H9 (cell line): Measurements from ENCODE around the gene FN1. TPM values are rescaled to one million over a fixed set of nuclear protein-coding genes. Genes with fewer than 3 reads are reported as not detected.

ENCODE experiments used
- DNase-seq: peaks from one replicate; pipeline ENCODE4 v3.0.0-alpha.2; 2017
- H2AFZ ChIP-seq: one replicate; pipeline ENCODE4 v1.6.1; 2013; ENCODE audit warnings: mild to moderate bottlenecking, low read length, control low read depth, moderate library complexity
- H2AK5ac ChIP-seq: 2 replicates; pipeline ENCODE4 v1.6.1; 2013; ENCODE audit warnings: low read length, control low read depth, mixed read lengths; ENCODE audit not compliant: insufficient read length
- H2BK120ac ChIP-seq: one replicate; pipeline ENCODE4 v1.6.1; 2013; ENCODE audit warnings: low read depth, mild to moderate bottlenecking, low read length, control low read depth, inconsistent platforms; ENCODE audit not compliant: poor library complexity, severe bottlenecking
- H2BK12ac ChIP-seq: 2 replicates; pipeline ENCODE4 v1.6.1; 2013; ENCODE audit warnings: low read length, control low read depth, mixed read lengths, low read depth; ENCODE audit not compliant: insufficient read length
- H2BK15ac ChIP-seq: 2 replicates; pipeline ENCODE4 v1.6.1; 2013; ENCODE audit warnings: low read depth, low read length, control low read depth
- H2BK20ac ChIP-seq: one replicate; pipeline ENCODE4 v1.6.1; 2013; ENCODE audit warnings: low read depth, mild to moderate bottlenecking, low read length, control low read depth, inconsistent platforms; ENCODE audit not compliant: poor library complexity, severe bottlenecking
- H2BK5ac ChIP-seq: 2 replicates; pipeline ENCODE4 v1.6.1; 2013; ENCODE audit warnings: low read length, control low read depth, mixed read lengths; ENCODE audit not compliant: insufficient read length
- H3K14ac ChIP-seq: 2 replicates; pipeline ENCODE4 v1.6.1; 2013; ENCODE audit warnings: low read length, control low read depth; ENCODE audit not compliant: insufficient read depth
- H3K18ac ChIP-seq: 2 replicates; pipeline ENCODE4 v1.6.1; 2013; ENCODE audit warnings: low read depth, mild to moderate bottlenecking, mixed read lengths, low read length, control low read depth; ENCODE audit not compliant: insufficient read length
- H3K23ac ChIP-seq: 2 replicates; pipeline ENCODE4 v1.6.1; 2013; ENCODE audit warnings: low read length, control low read depth, mixed read lengths, low read depth; ENCODE audit not compliant: insufficient read length
- H3K23me2 ChIP-seq: 2 replicates; pipeline ENCODE4 v1.6.1; 2013; ENCODE audit warnings: low read depth, mild to moderate bottlenecking, mixed read lengths, low read length, control low read depth; ENCODE audit not compliant: insufficient read length, poor library complexity, severe bottlenecking
- H3K27ac ChIP-seq: 2 replicates; pipeline ENCODE4 v1.5.1; 2013; ENCODE audit warnings: low read length, control low read depth, mixed read lengths, low read depth; ENCODE audit not compliant: insufficient read length
- H3K27me3 ChIP-seq: 2 replicates; pipeline ENCODE4 v1.6.1; 2013; ENCODE audit warnings: low read length, control low read depth, inconsistent platforms; ENCODE audit not compliant: insufficient read depth
- H3K4ac ChIP-seq: 2 replicates; pipeline ENCODE4 v1.6.1; 2013; ENCODE audit warnings: low read depth, mild to moderate bottlenecking, control low read depth, inconsistent platforms, low read length, moderate library complexity
- H3K4me1 ChIP-seq: 2 replicates; pipeline ENCODE4 v1.6.1; 2013; ENCODE audit warnings: low read length, control low read depth, inconsistent platforms; ENCODE audit not compliant: insufficient read depth
- H3K4me2 ChIP-seq: 2 replicates; pipeline ENCODE4 v1.6.1; 2013; ENCODE audit warnings: low read length, control low read depth, mixed read lengths; ENCODE audit not compliant: insufficient read length, insufficient read depth
- H3K56ac ChIP-seq: 2 replicates; pipeline ENCODE4 v1.6.1; 2013; ENCODE audit warnings: low read depth, mild to moderate bottlenecking, mixed read lengths, low read length, control low read depth; ENCODE audit not compliant: insufficient read length
- H3K79me1 ChIP-seq: 2 replicates; pipeline ENCODE4 v1.6.1; 2013; ENCODE audit warnings: low read depth, mild to moderate bottlenecking, moderate library complexity, low read length, control low read depth, inconsistent platforms; ENCODE audit not compliant: insufficient read depth, poor library complexity, severe bottlenecking
- H3K79me2 ChIP-seq: 2 replicates; pipeline ENCODE4 v1.6.1; 2013; ENCODE audit warnings: low read length, control low read depth, inconsistent platforms; ENCODE audit not compliant: insufficient read depth
- H3K9ac ChIP-seq: 2 replicates; pipeline ENCODE4 v1.6.1; 2013; ENCODE audit warnings: low read length, control low read depth, mixed read lengths; ENCODE audit not compliant: insufficient read length; ENCODE audit errors: extremely low read depth
- H3K9me3 ChIP-seq: one replicate; pipeline ENCODE4 v1.6.1; 2013; ENCODE audit warnings: low read depth, low read length, inconsistent platforms; ENCODE audit not compliant: control insufficient read depth
- H3T11ph ChIP-seq: one replicate; pipeline ENCODE4 v1.6.1; 2013; ENCODE audit warnings: mild to moderate bottlenecking, low read length, control low read depth, inconsistent platforms
- H4K20me1 ChIP-seq: one replicate; pipeline ENCODE4 v1.6.1; 2013; ENCODE audit not compliant: control insufficient read depth, insufficient read length, insufficient read depth
- H4K5ac ChIP-seq: 2 replicates; pipeline ENCODE4 v1.6.1; 2013; ENCODE audit warnings: low read depth, mild to moderate bottlenecking, mixed read lengths, low read length, control low read depth; ENCODE audit not compliant: insufficient read length
- H4K8ac ChIP-seq: replicated peaks from 2 replicates; pipeline ENCODE4 v1.6.1; 2013; ENCODE audit warnings: low read length, control low read depth, mixed read lengths, low read depth; ENCODE audit not compliant: insufficient read length
- H4K91ac ChIP-seq: 2 replicates; pipeline ENCODE4 v1.6.1; 2013; ENCODE audit warnings: low read depth, mild to moderate bottlenecking, moderate library complexity, mixed read lengths, low read length, control low read depth; ENCODE audit not compliant: insufficient read length
- H3K27ac Mint-ChIP-seq, 3 experiments: 2 replicates in 2 of 3; 3 replicates in 1 of 3; pipeline ENCODE4 v1.8.0; 2020 to 2021; ENCODE audit warnings: mixed read lengths in 3 of 3, mild to moderate bottlenecking in 1 of 3, moderate library complexity in 1 of 3
- H3K27me3 Mint-ChIP-seq: 2 replicates; pipeline ENCODE4 v1.8.0; 2021; ENCODE audit warnings: low read depth, mild to moderate bottlenecking, moderate library complexity, mixed read lengths
- H3K36me3 Mint-ChIP-seq, 3 experiments: 2 replicates in 2 of 3; 3 replicates in 1 of 3; pipeline ENCODE4 v1.8.0; 2020 to 2021; ENCODE audit warnings: low read depth in 3 of 3, mixed read lengths in 3 of 3; ENCODE audit not compliant: insufficient read depth in 1 of 3
- H3K4me1 Mint-ChIP-seq, 2 experiments: 2 replicates each; pipeline ENCODE4 v1.8.0; 2020; ENCODE audit warnings: mixed read lengths in 2 of 2
- H3K4me3 Mint-ChIP-seq, 2 experiments: 2 replicates in 1 of 2; 3 replicates in 1 of 2; pipeline ENCODE4 v1.8.0; 2020 to 2021; ENCODE audit warnings: mild to moderate bottlenecking in 2 of 2, mixed read lengths in 2 of 2, moderate library complexity in 1 of 2
- H3K9me3 Mint-ChIP-seq, 2 experiments: 2 replicates in 1 of 2; 3 replicates in 1 of 2; pipeline ENCODE4 v1.8.0; 2020; ENCODE audit warnings: mild to moderate bottlenecking in 2 of 2, mixed read lengths in 2 of 2, moderate library complexity in 1 of 2
- CTCF ChIP-seq: fragments of 200-600 bp; sonication (generic); conservative IDR thresholded peaks from 3 replicates; pipeline ENCODE4 v1.8.0; 2021; ENCODE audit warnings: antibody characterized with exemption, mild to moderate bottlenecking
- WGBS: extraction: QIAGEN DNeasy Blood & Tissue Kit; methylation state at CpG from one replicate; pipeline ENCODE4 v1.1.7; 2013; ENCODE audit warnings: missing lambda C conversion rate, low lambda C conversion rate, mixed read lengths; ENCODE audit not compliant: insufficient read length; ENCODE audit errors: extremely low coverage; 5-methylcytosine and 5-hydroxymethylcytosine counted together
- total RNA-seq: library from RNA; stranded (reverse); gene quantifications from 2 replicates; pipeline ENCODE4 v1.2.1, GENCODE V29; 2021

FN1 gene
- total RNA-seq, 1 experiment from 2014 or later: 56.0 TPM

- no CpG with 5 or more reads among the region's 7 CpGs for WGBS
- Mint-ChIP-seq H3K4me3 (no peak overlapping the region), H3K27ac (no peak overlapping the region), H3K9me3 (no peaks in the 10 kb centered on the region), H3K36me3 (peaks cover 6 to 27% (median 6%) of the 10 kb centered on the region in 3 experiments), H3K4me1 (no peaks in the 10 kb centered on the region), H3K27me3 (no peaks in the 10 kb centered on the region)
- H3T11ph ChIP-seq: no peak overlapping the region
- H2AK5ac ChIP-seq: no peak overlapping the region
- DNase-seq: no peak
- no peaks in the 10 kb centered on the region for H3K9me3 ChIP-seq
- H2AFZ ChIP-seq: no peak overlapping the region
- H4K8ac ChIP-seq: no peak overlapping the region
- H3K79me2 ChIP-seq: no peaks in the 10 kb centered on the region
- no peak overlapping the region for H3K14ac ChIP-seq
- H3K9ac ChIP-seq: no peak overlapping the region
- H3K4ac ChIP-seq: no peak overlapping the region
- no peak overlapping the region for H2BK20ac ChIP-seq
- TF ChIP-seq CTCF: no peak
- H3K56ac ChIP-seq: no peak overlapping the region
- H2BK15ac ChIP-seq: no peak overlapping the region
- H3K4me1 ChIP-seq: no peaks in the 10 kb centered on the region
- no peak overlapping the region for H3K4me2 ChIP-seq
- H4K20me1 ChIP-seq: no peaks in the 10 kb centered on the region
- H3K18ac ChIP-seq: no peak overlapping the region
- H3K23ac ChIP-seq: no peak overlapping the region
- H2BK120ac ChIP-seq: no peak overlapping the region
- H3K27me3 ChIP-seq: no peaks in the 10 kb centered on the region
- H3K79me1 ChIP-seq: no peaks in the 10 kb centered on the region
- no peak overlapping the region for H4K91ac ChIP-seq
- H2BK12ac ChIP-seq: no peak overlapping the region
- H4K5ac ChIP-seq: no peak overlapping the region
- H3K23me2 ChIP-seq: no peaks in the 10 kb centered on the region
- no peak overlapping the region for H2BK5ac ChIP-seq
- no peak overlapping the region for H3K27ac ChIP-seq
These were observed 79.4 kb downstream of the FN1 start for GRCh38 chr2:215356334-215356947.
